ENCODE data around the gene COMT. TPM values are rescaled to one million over a fixed set of nuclear protein-coding genes. Genes with fewer than 3 reads are reported as not detected.
"Not testable (repeated sequence)": the region's sequence is repeated elsewhere in the genome, so short reads cannot be mapped to it uniquely, and the experiment has no call there.

Gene COMT
- total RNA-seq, 1 experiment from 2014 or later = 30.8 TPM

GRCh38 chr22:19923914-19924513, 17.6 kb upstream of the COMT start (continued):
- TF ChIP-seq ZNF281 (CRISPR knock-in tag; IDR thresholded peaks at IDR 0.05) (no peak), ZNF396 (CRISPR knock-in tag; IDR thresholded peaks at IDR 0.05; ENCODE audit: borderline replicate concordance) (no peak), ZNF121 (CRISPR knock-in tag; IDR thresholded peaks at IDR 0.05) (no peak), SMAD3 (CRISPR knock-in tag; IDR thresholded peaks at IDR 0.05; ENCODE audit: borderline replicate concordance) (no peak), GRHL2 (CRISPR knock-in tag; IDR thresholded peaks at IDR 0.05; ENCODE audit: insufficient replicate concordance, severe bottlenecking) (no peak), ZNF532 (CRISPR knock-in tag; IDR thresholded peaks at IDR 0.05; ENCODE audit: borderline replicate concordance) (no peak), ARID4B (CRISPR knock-in tag; IDR thresholded peaks at IDR 0.05; ENCODE audit: borderline replicate concordance) (no peak), ESRRA (CRISPR knock-in tag; IDR thresholded peaks at IDR 0.05; ENCODE audit: borderline replicate concordance) (no peak), FOXK1 (CRISPR knock-in tag; IDR thresholded peaks at IDR 0.05) (no peak), CREM (CRISPR knock-in tag; IDR thresholded peaks at IDR 0.05) (no peak), NFE2L1 (CRISPR knock-in tag; IDR thresholded peaks at IDR 0.05) (no peak), AFF4 (CRISPR knock-in tag; IDR thresholded peaks at IDR 0.05; ENCODE audit: borderline replicate concordance) (no peak), RELA (CRISPR knock-in tag; IDR thresholded peaks at IDR 0.05; ENCODE audit: borderline replicate concordance) (no peak), TP53 (CRISPR knock-in tag; IDR thresholded peaks at IDR 0.05) (no peak)

GRCh38 chr22:19926028-19926427, 15.5 kb upstream of the COMT start:
- POLR2A ChIA-PET; H3K36me3 Mint-ChIP-seq; H3K9me3 Mint-ChIP-seq; CTCF ChIA-PET; H3K27ac Mint-ChIP-seq; H3K4me1 Mint-ChIP-seq; ATAC-seq; DNase-seq (ENCODE audit: low spot score); H3K27me3 Mint-ChIP-seq (ENCODE audit: low read depth); H3K4me3 Mint-ChIP-seq: not testable (repeated sequence)

Data from WTC11 (cell line).